ENCODE results near the gene FLAD1. TPM values are rescaled to one million over a fixed set of nuclear protein-coding genes. Genes with fewer than 3 reads are reported as not detected.

The FLAD1 gene
- total RNA-seq, 1 donor from 2014 or later: 30.1 TPM

DNA sequence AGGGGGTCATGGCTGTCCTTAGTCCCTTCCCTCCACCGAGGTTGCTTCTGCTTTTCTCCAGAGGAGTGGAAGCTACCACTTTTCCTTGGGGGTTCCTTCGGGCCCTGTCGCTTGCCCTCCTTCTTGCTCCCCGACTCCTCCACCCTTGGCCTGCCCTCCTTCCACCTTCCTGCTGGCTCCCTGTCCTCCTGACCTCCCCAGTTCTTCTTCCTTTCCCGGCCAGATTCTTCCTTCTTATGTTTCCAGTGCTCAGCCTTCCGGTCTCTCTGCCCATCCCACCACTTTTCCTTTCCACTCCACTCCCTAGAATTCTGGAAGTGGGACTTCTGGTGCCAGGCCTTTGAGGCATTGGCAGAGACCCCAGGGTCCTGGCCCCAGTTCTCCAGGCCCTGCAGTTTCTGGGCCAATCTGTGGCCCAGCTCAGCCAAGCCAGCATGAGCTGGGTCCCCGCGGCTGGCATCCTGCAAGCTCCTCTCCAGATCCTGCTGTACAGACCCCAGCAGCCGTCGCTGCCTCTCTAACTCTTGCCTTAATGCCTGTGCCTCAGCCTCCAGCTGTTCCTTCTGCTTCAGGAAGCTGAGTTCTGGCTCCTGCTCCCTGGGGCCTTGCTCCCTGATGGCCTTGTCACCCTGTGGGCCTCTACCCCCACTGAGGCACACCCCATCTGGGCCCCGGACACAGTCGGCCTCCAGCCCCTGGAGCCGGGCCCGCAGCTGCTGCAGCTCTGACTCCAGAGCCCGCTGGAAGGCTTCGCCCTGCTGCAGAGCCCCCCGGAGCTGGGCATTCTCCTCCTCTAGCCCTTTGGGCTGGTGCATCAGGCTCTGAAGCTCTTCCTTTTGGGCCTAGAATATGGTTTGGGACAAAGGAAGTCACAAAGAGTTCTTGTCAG, 36.9 kb upstream of the FLAD1 start:
- no peaks in the 10 kb centered on the region for H3K9me3 ChIP-seq (replicated peaks)
- DNase-seq: no peak
- peaks cover 40% of the 10 kb centered on the region for H3K36me3 ChIP-seq
- H3K4me3 ChIP-seq: no peak overlapping the region
- peaks cover 45% of the 10 kb centered on the region for H3K4me1 ChIP-seq
- intact Hi-C loops (cut with micrococcal nuclease): no loop called here
- peak overlapping the region; percentile 33 for H3K27ac ChIP-seq (replicated peaks)
- TF ChIP-seq, protein P1, sequence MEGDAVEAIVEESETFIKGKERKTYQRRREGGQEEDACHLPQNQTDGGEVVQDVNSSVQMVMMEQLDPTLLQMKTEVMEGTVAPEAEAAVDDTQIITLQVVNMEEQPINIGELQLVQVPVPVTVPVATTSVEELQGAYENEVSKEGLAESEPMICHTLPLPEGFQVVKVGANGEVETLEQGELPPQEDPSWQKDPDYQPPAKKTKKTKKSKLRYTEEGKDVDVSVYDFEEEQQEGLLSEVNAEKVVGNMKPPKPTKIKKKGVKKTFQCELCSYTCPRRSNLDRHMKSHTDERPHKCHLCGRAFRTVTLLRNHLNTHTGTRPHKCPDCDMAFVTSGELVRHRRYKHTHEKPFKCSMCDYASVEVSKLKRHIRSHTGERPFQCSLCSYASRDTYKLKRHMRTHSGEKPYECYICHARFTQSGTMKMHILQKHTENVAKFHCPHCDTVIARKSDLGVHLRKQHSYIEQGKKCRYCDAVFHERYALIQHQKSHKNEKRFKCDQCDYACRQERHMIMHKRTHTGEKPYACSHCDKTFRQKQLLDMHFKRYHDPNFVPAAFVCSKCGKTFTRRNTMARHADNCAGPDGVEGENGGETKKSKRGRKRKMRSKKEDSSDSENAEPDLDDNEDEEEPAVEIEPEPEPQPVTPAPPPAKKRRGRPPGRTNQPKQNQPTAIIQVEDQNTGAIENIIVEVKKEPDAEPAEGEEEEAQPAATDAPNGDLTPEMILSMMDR (IDR thresholded peaks at IDR 0.05; ENCODE audit: borderline replicate concordance): no peak
- no peaks in the 10 kb centered on the region for H3K27me3 ChIP-seq (ENCODE audit: low read depth)

DNA sequence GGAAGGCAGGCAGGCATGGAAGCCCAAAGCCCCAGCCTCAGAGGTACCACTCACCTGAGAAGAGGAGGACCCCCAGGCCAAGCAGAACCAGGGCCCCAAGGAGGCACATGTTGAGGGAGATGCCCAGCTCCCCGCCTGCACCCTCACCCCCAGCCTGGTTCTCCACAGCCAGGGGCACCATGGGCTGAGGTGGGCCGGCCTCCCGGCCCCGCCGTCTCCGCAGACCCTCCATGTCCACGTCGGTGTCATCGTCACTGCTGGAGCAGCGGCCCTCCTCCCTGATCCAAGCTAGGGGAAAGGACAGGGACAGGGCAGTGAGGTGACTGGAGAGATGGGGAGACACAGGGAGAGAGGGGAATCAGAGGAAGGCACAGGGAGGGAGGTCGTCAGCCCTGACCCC, 35.1 kb upstream of the FLAD1 start:
- Histone ChIP-seq H3K27ac (replicated peaks) (no peak overlapping the region), H3K36me3 (peaks cover 44% of the 10 kb centered on the region), H3K4me3 (no peak overlapping the region), H3K9me3 (replicated peaks) (no peaks in the 10 kb centered on the region), H3K4me1 (peaks cover 40% of the 10 kb centered on the region), H3K27me3 (ENCODE audit: low read depth) (no peaks in the 10 kb centered on the region)
- no peak for DNase-seq
- TF ChIP-seq, protein P1 (IDR thresholded peaks at IDR 0.05; ENCODE audit: borderline replicate concordance): no peak
- intact Hi-C loops (cut with micrococcal nuclease): no loop called here

DNA sequence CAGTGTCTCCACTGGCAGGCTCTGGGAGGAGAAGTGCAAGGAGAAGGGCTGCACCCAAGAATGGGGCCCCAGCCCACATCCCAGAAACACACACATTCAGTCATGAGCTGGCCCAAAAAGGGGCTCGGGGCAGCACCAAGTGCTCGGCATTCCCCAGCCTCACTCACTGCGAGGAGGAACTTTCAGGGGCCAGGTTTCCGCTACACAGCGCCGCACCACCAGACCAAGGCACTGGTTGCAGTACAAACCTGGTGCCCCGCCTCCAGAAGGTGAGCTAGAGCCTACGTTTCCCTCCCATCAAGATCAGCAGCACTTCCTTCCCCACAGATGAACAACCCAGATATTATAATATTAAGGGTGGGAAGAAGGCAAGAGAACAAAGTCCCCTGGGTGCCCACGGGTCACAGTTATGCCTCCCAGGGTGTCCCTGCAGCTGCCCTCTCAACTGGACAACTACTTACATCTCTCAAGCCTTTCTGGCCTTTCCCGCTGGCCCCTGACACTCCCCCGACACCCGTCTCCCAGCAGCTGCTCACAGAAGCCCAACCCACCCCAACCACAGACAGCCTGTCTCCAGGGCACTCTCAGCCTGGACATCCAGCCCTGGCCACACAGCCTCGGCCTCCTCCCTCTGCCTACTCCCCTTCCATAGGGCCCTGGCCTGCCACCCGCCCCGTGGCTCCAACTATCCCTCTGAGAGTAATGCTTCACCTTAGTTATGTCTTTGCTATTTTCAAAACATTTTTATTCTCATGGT, 31.1 kb upstream of the FLAD1 start:
- Histone ChIP-seq H3K27me3 (ENCODE audit: low read depth) (no peaks in the 10 kb centered on the region), H3K9me3 (replicated peaks) (no peaks in the 10 kb centered on the region), H3K27ac (replicated peaks) (no peak overlapping the region), H3K4me1 (peaks cover 52% of the 10 kb centered on the region), H3K36me3 (peaks cover 20% of the 10 kb centered on the region), H3K4me3 (no peak overlapping the region)
- no peak for DNase-seq
- intact Hi-C loops (cut with micrococcal nuclease): no loop called here
- TF ChIP-seq, protein P1 (IDR thresholded peaks at IDR 0.05; ENCODE audit: borderline replicate concordance): no peak

DNA sequence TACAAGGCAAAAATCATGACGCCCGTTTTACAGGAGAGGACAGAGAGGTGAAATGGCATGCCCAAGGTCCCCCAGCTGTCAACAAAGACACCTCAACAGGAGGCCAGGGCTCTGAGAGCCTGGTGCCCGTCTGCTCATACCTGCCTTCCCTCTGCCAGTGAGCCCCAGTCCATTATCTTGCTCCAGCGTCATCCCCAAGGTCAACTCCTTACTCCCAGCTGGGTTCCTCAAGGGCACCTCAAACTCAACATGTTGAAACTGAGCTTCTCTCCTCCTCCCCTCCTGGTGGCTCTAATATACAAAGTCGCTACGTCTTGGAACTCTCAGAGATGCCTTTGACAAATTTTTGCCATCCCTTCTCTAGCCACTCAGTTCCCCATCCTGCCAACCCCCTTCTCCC, 30.5 kb upstream of the FLAD1 start:
- H3K4me1 ChIP-seq: peaks cover 58% of the 10 kb centered on the region
- intact Hi-C loops (cut with micrococcal nuclease): no loop called here
- no peak for DNase-seq
- no peaks in the 10 kb centered on the region for H3K9me3 ChIP-seq (replicated peaks)
- no peaks in the 10 kb centered on the region for H3K27me3 ChIP-seq (ENCODE audit: low read depth)
- TF ChIP-seq, protein P1 (IDR thresholded peaks at IDR 0.05; ENCODE audit: borderline replicate concordance): no peak
- no peak overlapping the region for H3K4me3 ChIP-seq
- H3K27ac ChIP-seq (replicated peaks): no peak overlapping the region
- peaks cover 15% of the 10 kb centered on the region for H3K36me3 ChIP-seq

DNA sequence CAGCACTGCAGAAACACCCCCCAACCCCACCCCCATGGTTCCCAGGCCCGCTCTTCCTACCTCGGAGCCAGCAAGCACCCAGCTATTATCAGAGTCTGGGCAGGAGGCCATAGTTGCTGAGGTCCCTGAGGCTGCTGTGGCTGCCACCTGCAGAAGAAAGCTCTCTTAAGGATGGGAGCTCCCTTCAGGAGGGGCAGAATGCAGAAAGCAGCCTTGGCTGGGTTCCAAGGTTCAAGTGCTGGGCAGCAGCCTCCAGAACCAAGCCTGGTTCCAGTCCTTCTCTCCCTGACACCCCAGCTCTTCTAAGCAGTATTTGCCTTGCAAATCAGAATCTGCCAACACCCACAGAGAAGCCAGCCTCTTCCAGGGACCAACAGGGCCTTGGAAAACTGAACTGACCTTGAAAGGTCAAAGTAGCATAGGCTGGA, 29.5 kb upstream of the FLAD1 start:
- H3K36me3 ChIP-seq: peaks cover 12% of the 10 kb centered on the region
- TF ChIP-seq, protein P1 (IDR thresholded peaks at IDR 0.05; ENCODE audit: borderline replicate concordance): no peak
- H3K9me3 ChIP-seq (replicated peaks): no peaks in the 10 kb centered on the region
- H3K27me3 ChIP-seq (ENCODE audit: low read depth): no peaks in the 10 kb centered on the region
- H3K4me1 ChIP-seq: peaks cover 60% of the 10 kb centered on the region
- H3K27ac ChIP-seq (replicated peaks): no peak overlapping the region
- no peak overlapping the region for H3K4me3 ChIP-seq
- no peak for DNase-seq
- intact Hi-C loops (cut with micrococcal nuclease): no loop called here
